ENCODE measurements around the gene CRYAB.

CRYAB gene

DNA sequence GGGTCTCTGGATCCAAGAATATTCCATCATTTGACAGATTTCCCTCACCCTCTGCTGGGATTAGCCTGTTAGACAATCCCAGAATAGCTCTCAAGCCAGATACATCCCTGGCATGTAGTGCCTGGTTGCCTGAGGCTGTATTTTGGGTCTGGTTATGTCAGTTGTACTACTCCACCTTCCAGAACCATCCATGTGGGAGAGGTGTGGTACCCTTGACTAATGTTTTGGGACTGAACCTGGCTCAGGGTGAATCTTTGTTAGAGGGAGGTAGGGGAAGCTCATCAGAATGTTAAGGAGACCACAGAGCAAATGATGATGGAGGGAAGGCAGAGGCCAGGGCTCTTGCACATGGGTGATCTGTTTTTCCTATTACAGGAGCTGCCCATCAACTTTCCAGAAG, 12.4 kb upstream of the CRYAB start:
- DNase-seq (ENCODE audit: low read depth in 2 of 2), result no peak
- TF ChIP-seq, protein P1, sequence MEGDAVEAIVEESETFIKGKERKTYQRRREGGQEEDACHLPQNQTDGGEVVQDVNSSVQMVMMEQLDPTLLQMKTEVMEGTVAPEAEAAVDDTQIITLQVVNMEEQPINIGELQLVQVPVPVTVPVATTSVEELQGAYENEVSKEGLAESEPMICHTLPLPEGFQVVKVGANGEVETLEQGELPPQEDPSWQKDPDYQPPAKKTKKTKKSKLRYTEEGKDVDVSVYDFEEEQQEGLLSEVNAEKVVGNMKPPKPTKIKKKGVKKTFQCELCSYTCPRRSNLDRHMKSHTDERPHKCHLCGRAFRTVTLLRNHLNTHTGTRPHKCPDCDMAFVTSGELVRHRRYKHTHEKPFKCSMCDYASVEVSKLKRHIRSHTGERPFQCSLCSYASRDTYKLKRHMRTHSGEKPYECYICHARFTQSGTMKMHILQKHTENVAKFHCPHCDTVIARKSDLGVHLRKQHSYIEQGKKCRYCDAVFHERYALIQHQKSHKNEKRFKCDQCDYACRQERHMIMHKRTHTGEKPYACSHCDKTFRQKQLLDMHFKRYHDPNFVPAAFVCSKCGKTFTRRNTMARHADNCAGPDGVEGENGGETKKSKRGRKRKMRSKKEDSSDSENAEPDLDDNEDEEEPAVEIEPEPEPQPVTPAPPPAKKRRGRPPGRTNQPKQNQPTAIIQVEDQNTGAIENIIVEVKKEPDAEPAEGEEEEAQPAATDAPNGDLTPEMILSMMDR (IDR thresholded peaks at IDR 0.05; ENCODE audit: low read depth, low read length), result no peak
- no peak overlapping the region for H3K4me3 ChIP-seq (replicated peaks in 1 of 2; ENCODE audit: low read depth in 2 of 2, low read length in 2 of 2)

DNA sequence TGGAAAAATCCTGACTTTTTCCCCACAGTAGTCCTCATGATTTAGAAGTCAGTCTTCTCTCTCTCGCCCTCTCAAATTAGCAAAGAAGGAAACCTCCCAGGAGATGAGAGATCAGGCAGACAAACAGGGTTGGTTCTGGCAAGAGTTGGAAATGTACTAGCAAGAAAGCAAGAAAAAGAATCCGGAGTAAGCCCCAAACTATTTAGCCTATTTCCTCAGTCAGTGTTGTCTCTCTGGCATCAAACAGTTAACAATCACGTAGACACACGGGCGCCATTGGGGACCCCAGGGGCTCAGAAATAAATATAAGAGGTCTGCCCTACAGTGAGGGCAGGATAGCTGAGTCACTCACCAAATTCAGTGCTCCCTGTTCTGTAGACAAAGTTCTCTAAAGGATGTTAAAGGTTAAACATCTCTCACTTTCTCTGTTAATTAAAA, 11.8 kb upstream of the CRYAB start:
- DNase-seq (ENCODE audit: low read depth in 2 of 2), result peak; percentile 48 to 78
- H3K4me3 ChIP-seq (replicated peaks in 1 of 2; ENCODE audit: low read depth in 2 of 2, low read length in 2 of 2), result no peak overlapping the region
- TF ChIP-seq, protein P1 (IDR thresholded peaks at IDR 0.05; ENCODE audit: low read depth, low read length), result no peak

DNA sequence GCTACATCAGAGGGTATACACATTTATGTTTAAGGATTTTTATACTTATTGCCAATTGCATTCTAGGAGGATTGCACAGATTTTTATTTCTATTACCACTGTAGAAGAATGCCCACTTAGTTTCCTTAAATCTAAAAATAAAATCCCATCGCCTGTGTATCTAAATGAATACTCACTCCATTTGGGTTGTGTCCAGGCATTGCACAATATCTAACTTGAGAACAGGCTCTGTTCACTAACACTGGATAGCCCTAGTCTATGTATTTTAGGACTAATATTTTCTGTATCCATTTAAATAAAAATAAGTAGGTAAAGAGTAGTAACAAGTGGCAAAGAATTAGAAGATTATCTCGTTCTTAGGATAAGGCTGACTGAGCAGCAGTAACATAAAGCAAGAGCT, 11.2 kb upstream of the CRYAB start:
- peak; percentile 89 to 90 for DNase-seq (ENCODE audit: low read depth in 2 of 2)
- no peak overlapping the region for H3K4me3 ChIP-seq (replicated peaks in 1 of 2; ENCODE audit: low read depth in 2 of 2, low read length in 2 of 2)
- TF ChIP-seq, protein P1 (IDR thresholded peaks at IDR 0.05; ENCODE audit: low read depth, low read length), result no peak

DNA sequence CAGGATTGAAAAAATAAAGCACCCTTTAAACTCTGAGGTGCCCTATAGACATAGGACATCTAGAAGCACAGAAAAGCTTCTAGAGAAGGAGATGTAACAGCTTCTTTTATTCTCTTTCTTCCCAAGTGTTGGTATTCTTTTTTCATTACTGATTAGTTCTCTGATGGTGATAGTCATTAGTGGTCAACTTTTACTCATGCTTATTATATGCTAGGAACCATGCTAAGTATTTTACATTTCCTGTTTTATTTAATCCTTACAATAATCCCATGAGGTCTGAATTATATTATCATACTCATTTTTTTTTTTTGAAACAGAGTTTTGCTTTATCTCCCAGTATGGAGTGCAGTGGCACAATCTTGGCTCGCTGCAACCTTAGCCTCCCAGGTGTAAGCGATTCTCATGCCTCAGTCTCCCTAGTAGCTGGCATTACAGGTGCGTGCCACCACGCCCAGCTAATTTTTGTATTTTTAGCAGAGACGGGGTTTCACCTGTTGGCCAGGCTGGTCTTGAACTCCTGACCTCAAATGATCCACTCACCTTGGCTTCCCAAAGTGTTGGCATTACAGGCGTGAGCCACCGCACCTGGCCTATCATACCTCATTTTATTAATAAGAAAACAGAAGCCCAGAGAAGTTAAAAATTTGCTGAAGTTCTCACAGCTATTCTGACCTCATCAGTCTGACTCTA, 10.1 kb upstream of the CRYAB start:
- no peak overlapping the region for H3K4me3 ChIP-seq (replicated peaks in 1 of 2; ENCODE audit: low read depth in 2 of 2, low read length in 2 of 2)
- TF ChIP-seq, protein P1 (IDR thresholded peaks at IDR 0.05; ENCODE audit: low read depth, low read length), result no peak
- DNase-seq (ENCODE audit: low read depth in 2 of 2), result no peak

DNA sequence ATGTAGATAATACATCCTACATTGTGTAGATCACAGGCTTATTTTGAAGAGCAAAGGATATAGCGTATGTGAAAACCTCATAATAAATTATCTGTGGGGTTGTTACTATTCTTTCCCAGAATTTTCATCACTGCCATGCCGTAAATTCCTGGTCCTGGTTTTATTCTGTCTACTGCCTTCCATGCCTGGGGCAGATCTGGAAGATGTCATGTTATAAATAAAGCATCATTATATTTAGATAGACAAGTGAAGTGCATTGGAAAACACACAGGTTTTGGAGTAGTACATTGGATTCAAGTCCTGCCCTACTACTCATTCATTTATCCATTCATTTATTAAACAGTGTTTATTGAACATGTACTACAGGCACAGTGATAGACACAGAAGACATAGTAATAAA, 9.3 kb upstream of the CRYAB start:
- TF ChIP-seq, protein P1 (IDR thresholded peaks at IDR 0.05; ENCODE audit: low read depth, low read length), result no peak
- no peak overlapping the region for H3K4me3 ChIP-seq (replicated peaks in 1 of 2; ENCODE audit: low read depth in 2 of 2, low read length in 2 of 2)

DNA sequence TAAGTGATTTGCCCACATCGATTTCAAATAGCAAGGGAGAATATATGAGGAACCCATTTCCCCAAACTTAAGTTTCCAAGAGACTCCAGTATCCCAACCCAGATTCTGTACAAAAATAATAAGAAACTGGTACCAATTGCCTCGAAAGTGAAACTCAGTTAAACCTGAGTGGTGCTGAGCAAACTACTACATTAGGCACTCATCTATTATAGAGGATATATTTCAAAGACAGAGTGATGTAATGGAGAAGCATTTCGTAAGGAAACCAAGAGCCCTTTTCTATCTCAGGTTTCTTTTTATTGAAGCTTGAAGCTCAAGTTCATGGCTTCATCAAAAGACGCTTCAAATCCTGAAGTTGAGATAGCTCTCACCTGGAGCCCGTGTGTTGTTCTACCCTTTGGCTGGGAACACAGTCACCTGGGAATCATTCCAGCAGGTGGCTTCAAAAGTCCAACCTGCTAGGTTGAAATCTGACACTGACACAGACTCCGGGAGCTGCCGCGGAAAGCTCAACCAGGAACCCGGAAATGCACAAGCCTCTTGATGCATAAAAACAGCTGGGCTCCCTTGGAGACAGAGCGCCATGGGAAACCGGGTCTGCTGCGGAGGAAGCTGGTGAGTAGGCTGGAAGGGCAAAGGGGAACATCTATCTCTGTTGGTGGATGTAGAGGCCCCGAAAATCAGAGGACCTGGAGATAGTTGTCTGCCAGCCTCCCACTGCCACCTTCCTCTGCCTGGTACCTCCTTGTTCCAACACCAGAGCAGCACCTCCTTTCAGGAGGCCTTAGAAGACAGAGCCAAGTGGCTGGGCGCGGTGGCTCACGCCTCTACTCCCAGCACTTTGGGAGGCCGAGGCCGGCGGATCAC, 7.1 kb upstream of the CRYAB start, which contains the start of gene C11orf52:
Gene C11orf52, plus strand, starts transcription at position 524 of the 867 bp plus-strand sequence. Its CDS starts 60 bp downstream, at position 584.
- TF ChIP-seq, protein P1 (IDR thresholded peaks at IDR 0.05; ENCODE audit: low read depth, low read length), result no peak
- peak; percentile 44 to 52 for DNase-seq (ENCODE audit: low read depth in 2 of 2)
- no peak within 1 kb of the TSS for H3K4me3 ChIP-seq (replicated peaks in 1 of 2; ENCODE audit: low read depth in 2 of 2, low read length in 2 of 2)

More for the DNA sequence above, 9.3 kb upstream of the CRYAB start:
- no peak for DNase-seq (ENCODE audit: low read depth in 2 of 2)

All from cardiac fibroblast (primary cell).